ENCODE results near the gene RIN1. TPM values are rescaled to one million over a fixed set of nuclear protein-coding genes. Genes with fewer than 3 reads are reported as not detected.

RIN1 gene
- total RNA-seq, 2 donors from 2014 or later = 12.8 to 16.9 TPM

- intact Hi-C loops (cut with DNase I) = no loop called here
- no peak overlapping the region for H3K27ac ChIP-seq
- TF ChIP-seq CTCF (IDR thresholded peaks at IDR 0.05) (no peak), POLR2AphosphoS5 (IDR thresholded peaks at IDR 0.05) (no peak), POLR2A (IDR thresholded peaks at IDR 0.05) (no peak)
- peaks cover 6% of the 10 kb centered on the region for H3K4me1 ChIP-seq (replicated peaks)
- no peaks in the 10 kb centered on the region for H3K36me3 ChIP-seq
- H3K9me3 ChIP-seq = no peaks in the 10 kb centered on the region
- peaks cover 3% of the 10 kb centered on the region for H3K27me3 ChIP-seq (replicated peaks; ENCODE audit: insufficient read depth)
- no peak for DNase-seq (ENCODE audit: low spot score)
- no peak overlapping the region for H3K4me3 ChIP-seq
- WGBS = 80% methylated on average over 92 of the region's 123 CpGs
Measured at GRCh38 chr11:66294626-66295620, 41.3 kb downstream of the RIN1 start.

GRCh38 chr11:66293777-66294625, 42.2 kb downstream of the RIN1 start:
- Histone ChIP-seq H3K9me3 (no peaks in the 10 kb centered on the region), H3K36me3 (no peaks in the 10 kb centered on the region), H3K4me3 (no peak overlapping the region), H3K27me3 (replicated peaks; ENCODE audit: insufficient read depth) (peaks cover 3% of the 10 kb centered on the region), H3K27ac (no peak overlapping the region), H3K4me1 (replicated peaks) (peaks cover 9% of the 10 kb centered on the region)
- TF ChIP-seq POLR2AphosphoS5 (IDR thresholded peaks at IDR 0.05) (no peak), CTCF (IDR thresholded peaks at IDR 0.05) (no peak), POLR2A (IDR thresholded peaks at IDR 0.05) (no peak)
- intact Hi-C loops (cut with DNase I) = no loop called here
- 80% methylated on average over 30 of the region's 30 CpGs for WGBS
- no peak for DNase-seq (ENCODE audit: low spot score)

GRCh38 chr11:66293352-66293751, 42.9 kb downstream of the RIN1 start:
- no peak for TF ChIP-seq POLR2A (IDR thresholded peaks at IDR 0.05)
- TF ChIP-seq CTCF (IDR thresholded peaks at IDR 0.05) = no peak
- TF ChIP-seq POLR2AphosphoS5 (IDR thresholded peaks at IDR 0.05) = no peak
- Histone ChIP-seq H3K27ac (no peak overlapping the region), H3K4me1 (replicated peaks) (peaks cover 10% of the 10 kb centered on the region), H3K9me3 (no peaks in the 10 kb centered on the region), H3K27me3 (replicated peaks; ENCODE audit: insufficient read depth) (peaks cover 3% of the 10 kb centered on the region), H3K36me3 (no peaks in the 10 kb centered on the region), H3K4me3 (no peak overlapping the region)
- DNase-seq (ENCODE audit: low spot score) = no peak
- intact Hi-C loops (cut with DNase I) = no loop called here
- 70% methylated on average over 4 of the region's 4 CpGs for WGBS

- peaks cover 3% of the 10 kb centered on the region for H3K27me3 ChIP-seq (replicated peaks; ENCODE audit: insufficient read depth)
- H3K4me3 ChIP-seq = no peak overlapping the region
Measured at GRCh38 chr11:66292543-66293332, 43.5 kb downstream of the RIN1 start.

More at GRCh38 chr11:66292543-66293332, 43.5 kb downstream of the RIN1 start:
- DNase-seq (ENCODE audit: low spot score) = no peak
- intact Hi-C loops (cut with DNase I) = no loop called here
- Histone ChIP-seq H3K27ac (no peak overlapping the region), H3K4me1 (replicated peaks) (peaks cover 14% of the 10 kb centered on the region), H3K9me3 (no peaks in the 10 kb centered on the region), H3K36me3 (no peaks in the 10 kb centered on the region)
- WGBS = 41% methylated on average over 17 of the region's 17 CpGs
- TF ChIP-seq POLR2A (IDR thresholded peaks at IDR 0.05) (no peak), CTCF (IDR thresholded peaks at IDR 0.05) (no peak), POLR2AphosphoS5 (IDR thresholded peaks at IDR 0.05) (no peak)

Measured in prostate gland (tissue), 2 donors.